ENCODE measurements around the gene EGFL6.

- TF ChIP-seq CTCF (conservative IDR thresholded peaks at IDR 0.05; ENCODE audit: low read length) (no peak), EZH2phosphoT487 (IDR thresholded peaks at IDR 0.05; ENCODE audit: borderline replicate concordance, low read depth, low read length) (no peak)
These were observed 36.2 kb downstream of the EGFL6 start for GRCh38 chrX:13605611-13606010.

All from OCI-LY7 (cell line).